HG02885 (cell line): ENCODE results near the gene C19orf53.

Experiments
- ATAC-seq: cut with Tn5 transposase; IDR thresholded peaks from one replicate; pipeline ENCODE4 v1.9.1; 2021; ENCODE audit warnings: mild to moderate bottlenecking; ENCODE audit not compliant: unreplicated experiment, poor library complexity

The C19orf53 gene

DNA sequence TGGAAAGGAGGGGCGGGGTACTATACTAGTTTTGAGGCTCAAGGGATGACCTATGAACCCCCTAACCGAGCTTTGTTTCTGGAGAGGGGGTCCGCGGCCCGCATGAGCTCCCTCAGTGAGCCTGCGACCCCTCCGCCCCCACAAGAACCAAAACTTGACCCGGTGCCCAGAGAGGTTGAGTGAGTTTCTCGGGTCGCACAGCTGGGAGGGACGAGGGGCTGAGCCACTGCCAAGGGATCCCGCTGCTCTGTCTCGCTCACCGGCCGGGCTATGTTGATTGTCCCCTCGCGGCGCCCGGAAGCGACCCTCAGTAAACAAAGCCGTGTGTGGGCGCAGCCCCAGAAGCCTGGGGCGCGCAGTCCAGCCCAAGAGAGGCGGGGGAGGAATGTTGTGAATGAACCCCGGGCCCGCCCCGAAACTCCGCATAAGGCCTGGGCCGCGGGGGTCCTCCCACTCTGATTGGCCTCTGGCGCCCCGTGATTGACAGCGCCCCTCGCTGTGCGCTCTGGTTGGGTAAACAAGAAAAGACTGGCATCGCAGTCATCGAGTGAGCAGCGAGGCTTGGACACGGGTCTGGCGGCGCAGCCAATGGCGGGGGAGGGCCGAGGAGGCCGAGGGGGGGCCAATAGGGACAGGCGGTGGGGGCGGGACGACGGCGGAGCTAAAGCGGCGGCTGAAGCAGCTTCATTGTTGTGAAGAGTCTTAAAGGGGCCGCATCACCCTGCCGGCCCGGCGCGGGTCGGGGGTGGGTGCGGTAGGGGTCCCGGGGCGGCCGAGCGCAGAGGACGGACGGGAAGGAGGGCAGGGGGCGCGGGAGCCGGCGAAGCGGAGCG is 20.7 kb downstream of the C19orf53 start, which contains the start of gene ZSWIM4:
TSS of gene ZSWIM4 (plus strand) at position 687 of the 833 bp plus-strand sequence. CDS start 206 bp downstream, outside the sequence.
- peak; percentile 94 for ATAC-seq

DNA sequence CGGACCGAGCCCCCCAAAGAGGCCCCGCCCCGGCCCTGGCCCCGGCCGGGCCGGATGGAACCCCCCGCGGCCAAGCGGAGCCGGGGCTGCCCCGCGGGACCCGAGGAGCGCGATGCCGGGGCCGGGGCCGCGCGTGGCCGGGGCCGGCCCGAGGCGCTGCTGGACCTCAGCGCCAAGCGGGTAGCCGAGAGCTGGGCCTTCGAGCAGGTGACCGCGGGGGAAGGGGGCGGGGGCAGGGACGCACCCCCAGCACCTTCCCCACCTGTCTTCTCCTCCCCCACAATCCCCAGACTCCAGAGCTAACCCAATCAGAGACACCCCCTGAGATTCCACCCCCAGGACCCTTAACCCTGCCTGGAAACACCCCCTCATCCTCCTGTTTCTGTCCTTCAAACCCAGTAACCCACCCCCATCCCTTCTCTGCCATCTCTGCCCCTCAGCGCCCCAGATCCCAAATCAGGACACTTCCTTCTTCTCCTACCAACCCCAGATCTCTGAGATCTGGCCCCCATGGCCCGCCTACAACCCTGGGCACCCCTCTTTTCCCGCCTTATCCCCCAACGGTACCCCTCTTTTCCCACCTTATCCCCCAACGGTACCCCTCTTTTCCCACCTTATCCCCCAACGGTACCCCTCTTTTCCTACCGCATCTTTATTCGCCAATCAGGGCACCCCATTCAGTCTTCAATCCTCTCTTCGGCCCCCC is 21.5 kb downstream of the C19orf53 start:
- peak; percentile 33 for ATAC-seq

DNA sequence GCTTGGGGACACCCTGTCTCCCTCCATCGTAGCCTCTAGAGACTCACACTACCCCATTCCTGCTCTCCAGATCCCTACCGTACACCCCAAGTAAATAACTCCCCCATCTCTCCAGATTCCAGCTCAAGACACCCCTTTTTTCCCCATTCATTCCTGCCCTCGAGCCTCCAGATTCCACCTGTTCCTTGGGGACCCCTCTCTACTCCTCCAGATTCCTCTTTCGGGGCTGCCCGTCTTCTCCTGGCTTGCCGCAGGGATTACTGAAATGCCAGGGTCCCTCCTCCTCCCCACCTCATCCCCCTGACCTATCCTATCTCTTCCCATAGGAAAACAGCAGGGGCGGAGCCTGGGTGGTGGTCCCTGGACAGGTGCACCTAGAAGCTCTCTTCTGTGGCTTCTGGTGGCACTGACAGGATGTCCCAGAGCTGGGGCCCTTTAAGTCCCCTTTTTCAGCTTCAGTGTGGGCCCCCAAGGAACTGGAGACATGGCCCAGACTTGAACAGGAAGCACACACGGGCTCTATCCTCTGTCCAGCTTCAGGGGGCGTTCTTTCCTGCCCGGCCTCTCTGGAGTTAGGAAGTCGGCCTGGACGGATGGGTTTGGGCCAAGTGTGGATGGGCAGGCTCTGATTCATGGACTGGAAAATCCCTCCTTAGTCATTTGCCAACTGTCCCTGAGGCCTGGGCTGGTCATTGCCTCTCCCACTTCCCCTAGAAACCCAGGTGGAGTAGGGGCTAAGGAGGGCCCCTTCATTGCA is 22.2 kb downstream of the C19orf53 start:
- ATAC-seq, result no peak

DNA sequence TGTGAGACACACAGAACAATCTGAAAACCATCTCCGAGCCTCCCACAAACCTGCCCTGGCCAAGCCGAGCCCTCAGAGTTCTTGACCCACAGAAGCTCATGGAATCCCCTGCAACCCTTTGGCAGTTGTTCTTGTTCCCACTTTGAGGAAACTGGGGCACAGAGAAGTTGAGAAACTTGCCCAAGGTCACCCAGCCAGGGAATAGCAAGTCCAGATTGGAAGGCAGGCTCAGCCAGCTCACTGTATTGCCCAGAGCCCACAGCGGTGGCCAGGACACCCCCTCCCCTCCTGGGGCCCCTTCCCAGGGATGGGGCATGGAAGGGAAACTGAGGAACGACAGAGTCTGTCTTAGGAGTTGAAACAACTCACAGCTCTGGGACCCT is 22.8 kb downstream of the C19orf53 start:
- no peak for ATAC-seq

DNA sequence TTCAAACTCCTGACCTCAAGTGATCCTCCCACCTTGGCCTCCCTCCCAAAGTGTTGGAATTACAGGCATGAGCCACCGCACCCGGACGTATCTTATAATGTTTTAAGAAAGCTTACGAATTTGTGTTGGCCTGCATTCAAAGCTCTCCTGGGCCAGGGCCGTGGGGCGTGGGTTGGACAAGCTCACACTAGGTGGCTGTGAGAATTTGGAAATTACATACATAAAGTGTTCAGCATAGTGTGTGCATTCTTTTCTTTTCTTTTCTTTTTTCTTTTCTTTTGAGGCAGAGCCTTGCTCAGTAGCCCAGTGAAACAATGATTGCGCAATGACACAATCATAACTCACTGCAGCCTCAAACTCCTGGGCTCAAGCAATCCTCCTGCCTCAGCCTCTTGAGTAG is 23.6 kb downstream of the C19orf53 start:
- ATAC-seq, result no peak

DNA sequence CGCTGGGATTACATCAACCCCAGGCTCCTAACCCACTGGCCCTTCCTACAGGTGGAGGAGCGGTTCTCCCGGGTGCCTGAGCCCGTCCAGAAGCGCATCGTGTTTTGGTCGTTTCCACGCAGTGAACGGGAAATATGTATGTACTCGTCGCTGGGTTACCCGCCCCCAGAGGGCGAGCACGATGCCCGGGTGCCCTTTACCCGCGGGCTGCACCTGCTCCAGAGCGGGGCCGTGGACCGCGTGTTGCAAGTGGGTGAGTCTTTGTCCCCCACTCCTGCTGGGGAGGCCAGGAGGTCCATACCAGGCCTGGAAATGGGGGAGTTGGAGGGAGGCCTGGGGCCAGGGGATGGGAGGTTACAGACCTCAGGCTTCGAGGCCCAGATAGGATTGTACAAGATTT is 25.4 kb downstream of the C19orf53 start:
- ATAC-seq, result no peak

DNA sequence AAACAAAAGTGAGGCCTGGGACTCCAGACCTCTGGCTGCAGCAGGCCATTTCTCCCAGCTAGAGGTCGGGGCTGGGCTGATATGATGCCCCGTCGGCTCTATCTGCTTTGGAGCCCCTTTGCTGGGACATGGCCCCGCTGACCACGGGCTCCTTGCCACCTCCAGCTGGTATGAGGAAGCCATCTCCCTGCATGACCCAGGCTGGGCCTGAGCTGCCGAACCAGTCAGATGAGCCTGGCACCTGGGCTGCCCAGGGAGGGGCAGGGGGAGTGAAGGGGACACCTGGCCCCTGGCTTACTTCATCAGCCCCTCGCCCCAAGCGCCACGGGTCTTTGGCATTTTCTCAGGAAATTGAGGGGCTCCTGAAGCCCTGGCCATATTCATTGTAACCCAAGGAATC is 28.8 kb downstream of the C19orf53 start:
- ATAC-seq, result no peak

DNA sequence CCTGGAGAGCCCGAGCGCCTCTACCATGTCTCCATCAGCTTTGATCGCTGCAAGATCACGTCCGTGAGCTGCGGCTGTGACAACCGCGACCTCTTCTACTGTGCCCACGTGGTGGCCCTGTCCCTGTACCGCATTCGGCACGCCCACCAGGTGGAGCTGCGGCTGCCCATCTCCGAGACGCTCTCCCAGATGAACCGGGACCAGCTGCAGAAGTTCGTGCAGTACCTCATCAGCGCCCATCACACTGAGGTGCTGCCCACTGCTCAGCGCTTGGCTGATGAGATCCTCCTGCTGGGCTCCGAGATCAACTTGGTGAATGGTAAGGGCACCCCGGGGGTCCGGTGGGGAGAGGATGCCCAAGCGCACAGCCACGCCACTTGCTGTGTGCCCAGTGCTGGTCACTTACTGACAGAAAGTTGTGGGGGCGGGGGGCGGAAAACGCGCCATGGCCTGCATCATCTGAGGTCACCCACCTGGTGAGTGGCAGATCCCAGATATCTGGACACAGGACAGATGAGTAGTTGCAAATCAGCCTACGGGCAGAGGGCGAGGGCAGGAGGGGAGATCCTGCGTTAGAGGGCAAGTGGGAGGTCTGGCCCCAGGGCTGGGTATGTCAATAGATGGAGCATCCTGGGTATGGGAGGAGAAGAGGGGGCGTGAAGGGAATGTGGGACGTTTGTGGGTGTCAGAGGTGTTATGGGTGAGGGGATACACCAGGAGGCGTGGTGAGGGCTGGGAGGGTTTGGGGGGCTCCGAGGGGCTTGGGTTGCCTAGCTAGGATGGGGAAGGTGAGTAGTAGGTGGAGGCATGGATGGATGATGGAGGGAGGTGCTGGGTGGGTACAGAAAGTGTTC is 30.8 kb downstream of the C19orf53 start:
- no peak for ATAC-seq

DNA sequence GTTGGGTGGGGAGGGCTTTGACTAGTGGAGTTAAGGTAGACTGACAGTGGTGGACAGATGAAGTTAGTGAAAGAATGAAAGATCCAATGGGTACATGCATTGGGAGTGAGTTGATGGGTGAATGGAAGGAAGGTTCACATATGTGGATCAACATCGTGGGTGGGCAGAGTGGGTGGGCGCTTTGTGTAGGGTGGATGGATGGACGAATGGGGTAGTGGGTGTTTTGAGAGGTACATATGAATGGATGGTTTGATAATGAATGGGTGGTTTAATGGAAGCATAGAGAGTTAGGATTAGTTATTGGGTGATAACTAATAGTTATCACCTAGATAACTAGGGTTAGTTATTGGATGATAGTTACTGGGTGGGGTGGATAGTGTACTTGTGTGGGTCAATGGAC is 32.5 kb downstream of the C19orf53 start:
- no peak for ATAC-seq

DNA sequence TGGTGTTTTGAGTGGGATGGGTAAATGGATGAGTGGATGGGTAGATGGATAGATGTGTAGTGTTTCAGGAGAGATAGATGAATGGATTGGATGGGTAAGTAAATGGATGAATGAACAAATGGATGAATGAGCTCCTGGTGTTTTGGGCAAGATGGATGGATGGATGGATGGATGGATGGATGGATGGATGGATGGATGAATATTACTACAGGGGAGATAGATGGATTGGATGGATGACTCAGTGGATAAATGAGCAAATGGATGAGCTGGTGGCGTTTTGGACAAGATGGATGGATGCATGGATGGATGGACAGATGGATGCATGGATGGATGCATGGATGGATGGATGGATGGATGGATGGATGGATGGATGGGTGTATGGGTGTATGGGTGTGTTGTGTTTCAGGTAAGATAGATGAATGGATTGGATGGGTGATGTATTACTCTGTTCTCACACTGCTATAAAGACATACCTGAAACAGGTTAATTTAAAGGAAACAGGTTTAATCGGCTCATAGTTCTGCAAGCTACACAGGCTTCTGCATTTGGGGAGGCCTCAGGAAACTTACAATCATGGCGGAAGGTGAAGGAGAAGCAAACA is 33.3 kb downstream of the C19orf53 start:
- ATAC-seq, result no peak

DNA sequence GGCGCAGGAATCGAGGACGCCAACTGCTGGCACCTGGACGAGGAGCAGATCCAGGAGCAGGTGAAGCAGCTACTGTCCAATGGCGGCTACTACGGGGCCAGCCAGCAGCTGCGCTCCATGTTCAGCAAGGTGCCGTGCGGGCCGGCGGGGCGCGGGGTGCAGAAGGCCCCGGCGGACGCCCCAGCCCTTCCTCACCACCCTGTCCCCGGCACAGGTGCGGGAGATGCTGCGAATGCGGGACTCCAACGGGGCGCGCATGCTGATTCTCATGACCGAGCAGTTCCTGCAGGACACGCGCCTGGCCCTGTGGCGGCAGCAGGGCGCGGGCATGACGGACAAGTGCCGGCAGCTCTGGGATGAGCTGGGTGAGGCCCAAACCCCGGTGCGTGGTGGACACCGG is 34.6 kb downstream of the C19orf53 start:
- ATAC-seq, result no peak

DNA sequence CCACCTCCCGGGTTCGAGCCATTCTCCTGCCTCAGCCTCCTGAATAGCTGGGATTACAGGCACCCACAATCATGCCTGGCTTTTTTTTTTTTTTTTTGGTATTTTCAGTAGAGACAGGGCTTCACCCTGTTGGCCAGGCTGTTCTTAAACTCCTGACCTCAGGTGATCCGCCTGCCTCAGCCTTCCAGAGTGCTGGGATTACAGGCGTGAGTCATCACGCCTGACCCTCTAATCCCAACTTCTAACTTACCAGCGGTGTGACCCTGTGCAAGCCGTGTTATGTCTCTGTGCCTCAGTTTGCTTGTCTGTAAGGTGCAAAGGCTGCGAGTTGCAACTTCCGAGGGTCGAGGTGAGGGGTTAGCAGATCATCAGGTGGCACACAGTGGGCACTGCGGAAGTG is 38.3 kb downstream of the C19orf53 start:
- no peak for ATAC-seq

DNA sequence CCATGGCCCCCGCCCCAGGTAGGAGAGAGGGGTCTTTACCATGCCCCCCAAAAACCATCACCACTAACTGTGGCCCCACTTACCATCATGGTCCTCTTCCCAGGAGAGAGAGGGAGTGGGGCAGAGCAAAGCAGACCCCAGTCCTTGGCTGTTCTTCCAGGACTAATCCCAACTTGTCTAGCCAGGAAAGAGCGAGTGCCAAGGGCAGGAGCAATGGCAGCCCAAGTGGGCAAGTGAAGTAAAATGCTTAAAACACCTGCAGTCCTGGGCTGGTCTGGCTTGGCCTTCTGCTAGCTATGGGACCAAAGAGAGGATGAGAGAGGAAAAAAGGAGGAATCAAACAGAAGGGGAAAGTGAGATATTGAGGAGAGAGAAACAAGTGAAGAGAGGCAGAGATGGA is 38.9 kb downstream of the C19orf53 start:
- ATAC-seq, result no peak

DNA sequence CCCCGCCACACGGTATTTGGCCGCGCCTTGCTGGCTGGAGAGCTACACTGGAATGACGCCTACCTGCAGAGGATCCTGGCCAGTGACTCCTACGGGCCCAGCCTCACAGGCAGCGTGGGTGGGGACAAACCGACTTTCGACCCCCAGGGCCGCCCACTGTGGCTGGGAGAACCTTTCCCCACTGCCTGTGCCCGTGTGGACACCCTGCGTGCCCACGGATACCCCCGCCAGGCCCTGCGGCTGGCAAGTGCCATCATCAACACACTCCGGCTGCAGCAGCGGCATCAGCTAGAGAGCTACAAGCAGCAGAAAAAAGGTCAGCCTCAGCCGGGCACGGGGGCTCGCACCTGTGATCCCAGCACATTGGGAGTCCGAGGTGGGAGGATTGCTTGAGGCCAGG is 40.3 kb downstream of the C19orf53 start:
- ATAC-seq, result no peak

DNA sequence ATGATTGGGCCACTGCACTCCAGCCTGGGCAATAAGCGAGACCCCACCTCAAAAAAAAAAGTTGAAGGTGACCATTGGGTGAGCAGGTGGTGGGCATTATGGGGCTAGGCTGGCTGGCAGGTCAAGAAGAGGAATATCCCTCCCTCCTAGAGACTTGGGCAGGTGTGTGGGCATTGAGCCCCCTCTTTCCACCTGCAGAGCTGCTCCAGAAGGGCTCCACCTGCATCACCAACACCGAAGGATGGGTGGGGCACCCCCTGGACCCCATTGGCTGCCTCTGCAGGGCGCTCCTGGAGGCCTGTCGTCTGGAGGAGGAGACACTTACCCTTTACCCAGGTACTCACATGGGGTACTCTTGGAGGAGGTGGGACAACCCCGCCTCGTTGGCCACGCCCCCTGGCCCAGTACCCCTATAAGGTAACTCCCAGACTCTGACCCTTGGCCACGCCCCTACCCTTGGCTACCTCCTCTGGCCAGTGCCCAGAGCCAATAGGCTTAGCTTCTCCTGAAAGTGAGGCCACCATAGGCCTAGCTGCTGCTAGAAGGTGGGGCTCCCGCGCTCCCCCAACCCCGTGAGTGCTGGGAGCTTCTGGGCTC is 42.9 kb downstream of the C19orf53 start:
- no peak for ATAC-seq

DNA sequence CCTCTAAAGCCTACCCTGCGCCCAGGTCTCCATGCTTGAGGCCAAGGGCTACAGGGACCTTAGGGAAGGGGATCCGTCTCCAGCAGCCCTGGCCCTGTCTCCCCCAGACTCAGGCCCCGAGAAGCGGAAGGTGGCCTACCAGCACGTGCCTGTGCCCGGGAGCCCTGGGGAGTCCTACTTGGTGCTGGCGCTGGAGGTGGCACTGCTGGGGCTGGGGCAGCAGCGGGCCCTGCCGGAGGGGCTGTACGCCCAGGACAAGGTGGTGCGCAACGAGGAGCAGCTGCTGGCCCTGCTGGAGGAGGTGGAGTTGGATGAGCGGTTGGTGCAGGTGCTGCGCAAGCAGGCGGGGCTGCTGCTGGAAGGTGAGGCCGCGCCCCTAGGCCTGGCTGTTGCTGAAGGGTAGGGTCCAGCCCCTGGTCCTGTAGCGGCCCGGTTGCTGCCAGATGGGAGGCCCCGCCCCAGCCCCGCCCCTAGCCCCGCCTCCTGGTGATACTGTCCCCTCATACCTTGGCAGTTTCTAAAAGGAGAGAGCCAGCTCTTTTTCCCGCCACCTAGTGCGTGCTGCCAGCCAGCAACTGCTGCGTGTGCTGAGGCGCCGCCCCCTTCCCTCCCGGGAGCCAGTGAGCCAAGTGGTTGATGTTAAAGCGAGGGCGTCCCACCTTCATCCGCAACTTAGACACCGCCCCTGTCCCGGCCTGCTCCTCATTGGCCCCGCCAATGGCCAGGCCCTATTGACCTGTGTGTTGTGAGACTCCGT is 43.5 kb downstream of the C19orf53 start:
- no peak for ATAC-seq

DNA sequence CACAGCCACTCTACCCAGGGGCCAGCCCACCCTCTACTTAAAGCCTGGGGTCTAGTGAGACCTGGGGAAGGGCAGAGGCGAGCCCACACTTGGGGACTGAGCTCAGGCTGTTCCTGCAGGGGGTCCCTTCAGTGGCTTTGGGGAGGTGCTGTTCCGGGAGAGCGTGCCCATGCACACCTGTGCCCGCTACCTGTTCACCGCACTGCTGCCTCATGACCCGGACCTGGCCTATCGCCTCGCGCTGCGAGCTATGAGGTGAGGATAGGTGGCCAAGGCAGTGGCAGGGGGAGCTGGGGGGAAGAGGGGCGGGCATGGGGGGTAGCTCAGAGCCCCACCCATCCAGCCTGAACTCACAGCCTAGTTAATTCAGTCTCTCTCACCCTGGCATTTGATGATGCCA is 45.0 kb downstream of the C19orf53 start:
- no peak for ATAC-seq

DNA sequence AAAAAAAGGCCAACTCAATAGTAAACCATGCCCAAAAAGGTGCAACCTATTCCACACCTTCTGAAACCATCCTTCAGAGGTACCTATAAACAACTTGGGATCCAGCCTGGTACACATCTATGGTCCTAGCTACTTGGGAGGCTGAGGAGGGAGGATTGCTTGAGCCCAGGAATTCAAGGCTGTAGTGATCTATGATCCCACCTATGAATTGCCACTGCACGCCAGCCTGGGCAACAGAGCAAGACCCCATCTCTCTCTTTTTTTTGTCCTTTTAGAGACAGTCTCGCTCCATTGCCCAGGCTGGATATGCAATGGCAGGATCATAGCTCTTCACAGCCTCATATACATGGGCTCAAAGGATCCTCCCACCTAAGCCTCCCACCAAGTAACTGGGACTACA is 47.0 kb downstream of the C19orf53 start:
- ATAC-seq, result no peak

DNA sequence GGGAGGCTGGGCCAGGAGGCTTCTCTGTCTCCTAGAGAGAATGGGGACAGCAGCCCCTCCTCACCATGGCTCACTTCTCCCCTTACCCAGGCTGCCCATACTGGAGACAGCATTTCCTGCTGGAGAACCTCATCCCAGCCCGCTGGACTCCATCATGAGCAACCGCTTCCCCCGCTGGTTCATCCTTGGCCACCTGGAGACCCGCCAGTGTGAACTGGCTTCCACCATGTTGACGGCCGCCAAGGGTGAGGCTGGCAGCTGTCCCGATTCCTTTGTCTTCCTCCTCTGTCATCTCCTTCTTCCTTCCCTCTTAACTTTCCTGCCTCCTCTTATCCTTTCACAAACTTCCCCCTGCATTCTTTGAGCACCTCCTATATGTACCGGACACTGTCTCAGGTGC is 49.0 kb downstream of the C19orf53 start:
- no peak for ATAC-seq
